HFFc6 (cell line): ENCODE results near the gene GPD1. TPM values are rescaled to one million over a fixed set of nuclear protein-coding genes. Genes with fewer than 3 reads are reported as not detected.

ENCODE experiments used
- DNase-seq: peaks from one replicate; pipeline ENCODE4 v3.0.0-alpha.2; 2018
- H3K27ac Mint-ChIP-seq: 2 replicates; pipeline ENCODE4 v1.8.0; 2020; ENCODE audit warnings: mild to moderate bottlenecking, mixed read lengths
- H3K27me3 Mint-ChIP-seq: 2 replicates; pipeline ENCODE4 v1.8.0; 2021; ENCODE audit warnings: mild to moderate bottlenecking, moderate library complexity, mixed read lengths; ENCODE audit not compliant: insufficient read depth
- H3K36me3 Mint-ChIP-seq: 2 replicates; pipeline ENCODE4 v1.8.0; 2021; ENCODE audit warnings: low read depth, mixed read lengths
- H3K4me1 Mint-ChIP-seq: 2 replicates; pipeline ENCODE4 v1.8.0; 2020; ENCODE audit warnings: low read depth, mixed read lengths
- H3K4me3 Mint-ChIP-seq: 2 replicates; pipeline ENCODE4 v1.8.0; 2020; ENCODE audit warnings: mild to moderate bottlenecking, moderate library complexity, mixed read lengths
- H3K9me3 Mint-ChIP-seq: 2 replicates; pipeline ENCODE4 v1.8.0; 2020; ENCODE audit warnings: mild to moderate bottlenecking, mixed read lengths
- total RNA-seq, 6 experiments: library from RNA; stranded (reverse); fragmentation: NEBNext Ultra II Directional; extraction: Animal tissue kit (Norgen Biotek cat#: 25700); gene quantifications; 2 replicates in 1 of 6; 3 replicates in 5 of 6; pipeline ENCODE4 v1.2.3, GENCODE V29; 2021
- TF ChIP-seq, protein P1 (sequence below): fragments of 200-600 bp; sonication (generic); IDR thresholded peaks from 2 replicates; pipeline ENCODE4 v1.5.0; 2021; ENCODE audit warnings: antibody characterized with exemption, mild to moderate bottlenecking

GPD1 gene
- total RNA-seq, 6 experiments from 2014 or later, result 0.20 TPM; not detected in 5

DNA sequence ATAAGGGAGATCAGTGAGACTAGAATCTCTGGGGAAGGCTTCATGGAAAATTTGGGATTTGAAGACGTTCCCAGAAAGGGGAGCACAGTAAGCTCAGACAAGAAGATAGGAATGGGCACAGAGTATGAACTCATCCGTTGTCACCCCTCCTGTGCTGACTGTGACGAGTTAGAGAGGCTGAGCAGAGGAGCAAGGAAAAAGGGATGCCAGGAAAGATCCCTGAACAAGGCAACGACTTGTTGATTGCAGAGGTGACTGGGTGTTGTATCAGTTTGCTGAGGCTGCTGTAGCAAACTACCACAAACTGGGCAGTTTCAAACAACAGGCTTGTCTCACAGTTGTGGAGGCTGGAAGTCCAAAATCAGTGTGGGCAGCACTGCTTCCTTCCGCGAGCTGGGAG is 5.9 kb upstream of the GPD1 start:
- Mint-ChIP-seq H3K4me3 (no peak overlapping the region), H3K27me3 (no peaks in the 10 kb centered on the region; the same call in 1 of the 2 replicates), H3K36me3 (peaks cover 36% of the 10 kb centered on the region), H3K4me1 (peaks cover 34% of the 10 kb centered on the region), H3K27ac (no peak overlapping the region), H3K9me3 (no peaks in the 10 kb centered on the region)
- DNase-seq, result no peak
- TF ChIP-seq, protein P1, sequence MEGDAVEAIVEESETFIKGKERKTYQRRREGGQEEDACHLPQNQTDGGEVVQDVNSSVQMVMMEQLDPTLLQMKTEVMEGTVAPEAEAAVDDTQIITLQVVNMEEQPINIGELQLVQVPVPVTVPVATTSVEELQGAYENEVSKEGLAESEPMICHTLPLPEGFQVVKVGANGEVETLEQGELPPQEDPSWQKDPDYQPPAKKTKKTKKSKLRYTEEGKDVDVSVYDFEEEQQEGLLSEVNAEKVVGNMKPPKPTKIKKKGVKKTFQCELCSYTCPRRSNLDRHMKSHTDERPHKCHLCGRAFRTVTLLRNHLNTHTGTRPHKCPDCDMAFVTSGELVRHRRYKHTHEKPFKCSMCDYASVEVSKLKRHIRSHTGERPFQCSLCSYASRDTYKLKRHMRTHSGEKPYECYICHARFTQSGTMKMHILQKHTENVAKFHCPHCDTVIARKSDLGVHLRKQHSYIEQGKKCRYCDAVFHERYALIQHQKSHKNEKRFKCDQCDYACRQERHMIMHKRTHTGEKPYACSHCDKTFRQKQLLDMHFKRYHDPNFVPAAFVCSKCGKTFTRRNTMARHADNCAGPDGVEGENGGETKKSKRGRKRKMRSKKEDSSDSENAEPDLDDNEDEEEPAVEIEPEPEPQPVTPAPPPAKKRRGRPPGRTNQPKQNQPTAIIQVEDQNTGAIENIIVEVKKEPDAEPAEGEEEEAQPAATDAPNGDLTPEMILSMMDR, result no peak

DNA sequence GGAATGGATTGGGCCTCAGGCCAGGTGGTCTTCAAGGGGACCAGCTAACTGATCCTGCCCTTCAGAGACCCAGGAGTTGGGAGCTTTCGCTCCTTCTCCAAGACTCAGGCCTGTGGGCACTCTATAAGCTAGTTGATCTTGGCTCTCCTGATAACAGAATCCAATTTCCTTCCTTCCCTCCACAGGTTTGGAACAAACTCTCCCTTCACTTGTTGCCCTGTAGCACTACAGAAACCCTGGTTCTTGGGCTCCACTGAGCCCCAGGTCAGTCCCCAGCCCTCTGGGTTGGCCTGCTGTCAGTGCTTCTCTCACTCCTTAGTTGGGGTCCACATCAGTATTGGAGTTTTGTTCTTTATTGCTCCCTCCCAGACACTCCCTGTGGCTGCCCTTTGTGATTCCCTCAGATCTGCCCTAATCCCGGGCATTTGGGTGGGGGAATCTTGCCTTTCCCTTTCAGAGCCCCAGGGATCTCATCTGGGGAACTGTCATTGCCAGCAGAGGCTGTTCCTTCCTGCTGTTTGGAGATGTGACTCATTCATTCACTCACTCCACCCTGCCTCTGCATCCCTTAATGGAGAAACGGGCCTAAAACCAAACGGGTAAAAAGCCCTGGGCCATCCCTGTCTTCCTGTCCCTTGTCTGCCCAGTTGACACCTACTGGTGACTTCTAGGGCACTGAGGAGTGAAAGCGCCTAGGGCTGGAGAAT is 4.4 kb upstream of the GPD1 start:
- no peak overlapping the region for H3K4me3 Mint-ChIP-seq
- peaks cover 36% of the 10 kb centered on the region for H3K36me3 Mint-ChIP-seq
- no peaks in the 10 kb centered on the region for H3K9me3 Mint-ChIP-seq
- DNase-seq, result peak; percentile 43
- TF ChIP-seq, protein P1, result no peak
- peak overlapping the region; percentile 71 for H3K27ac Mint-ChIP-seq
- H3K4me1 Mint-ChIP-seq, result peaks cover 34% of the 10 kb centered on the region
- H3K27me3 Mint-ChIP-seq, result no peaks in the 10 kb centered on the region; the same call in 1 of the 2 replicates

DNA sequence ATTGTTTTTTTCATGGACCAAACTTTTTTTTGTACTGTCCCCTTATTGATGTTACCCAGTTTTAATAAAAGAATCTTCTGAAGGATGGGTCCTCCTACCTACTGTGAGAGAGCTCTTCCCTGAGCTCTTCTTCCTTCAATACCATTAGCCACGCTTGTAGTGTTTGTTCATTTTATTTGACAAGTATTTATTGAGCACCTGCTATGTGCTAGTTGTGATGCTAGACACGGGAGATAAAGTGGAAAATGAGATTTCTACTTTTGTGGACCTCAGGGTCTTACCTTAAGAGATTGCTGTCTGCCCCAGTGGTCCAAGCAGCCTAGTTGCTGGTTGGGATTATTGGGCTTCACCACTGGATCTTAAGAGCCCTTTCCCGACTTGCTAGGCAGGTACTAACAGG is 3.2 kb upstream of the GPD1 start:
- TF ChIP-seq, protein P1, result no peak
- Mint-ChIP-seq H3K4me1 (peaks cover 34% of the 10 kb centered on the region), H3K9me3 (no peaks in the 10 kb centered on the region), H3K4me3 (no peak overlapping the region), H3K36me3 (peaks cover 28% of the 10 kb centered on the region), H3K27me3 (peaks cover under 1% of the 10 kb centered on the region), H3K27ac (peak overlapping the region; percentile 16; the same call in 1 of the 2 replicates)
- DNase-seq, result no peak

DNA sequence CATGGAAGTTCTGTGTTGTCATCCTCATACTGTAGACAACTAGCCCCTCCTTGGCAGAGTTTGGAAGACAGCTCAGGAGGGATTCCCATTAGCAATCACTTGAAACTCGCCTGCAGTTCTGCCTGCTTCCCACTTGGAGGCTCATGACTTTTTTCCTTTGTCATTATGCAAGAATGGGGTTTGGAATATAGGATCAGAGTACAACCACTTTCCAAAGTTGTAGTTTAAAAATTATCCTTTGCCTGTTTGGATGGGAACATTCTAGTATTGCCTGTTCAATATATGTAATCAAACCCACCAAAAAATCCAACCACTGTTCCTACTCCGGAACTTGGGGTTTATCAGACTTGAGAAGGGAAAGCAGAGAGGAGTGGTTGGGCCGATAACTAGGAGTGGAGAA is 2.1 kb upstream of the GPD1 start:
- H3K36me3 Mint-ChIP-seq, result peaks cover 18% of the 10 kb centered on the region
- H3K27me3 Mint-ChIP-seq, result peaks cover 9% of the 10 kb centered on the region
- H3K27ac Mint-ChIP-seq, result peak overlapping the region; percentile 53
- H3K4me3 Mint-ChIP-seq, result no peak overlapping the region
- TF ChIP-seq, protein P1, result peak; percentile 73
- H3K9me3 Mint-ChIP-seq, result no peaks in the 10 kb centered on the region
- peak; percentile 51 for DNase-seq
- peaks cover 34% of the 10 kb centered on the region for H3K4me1 Mint-ChIP-seq

DNA sequence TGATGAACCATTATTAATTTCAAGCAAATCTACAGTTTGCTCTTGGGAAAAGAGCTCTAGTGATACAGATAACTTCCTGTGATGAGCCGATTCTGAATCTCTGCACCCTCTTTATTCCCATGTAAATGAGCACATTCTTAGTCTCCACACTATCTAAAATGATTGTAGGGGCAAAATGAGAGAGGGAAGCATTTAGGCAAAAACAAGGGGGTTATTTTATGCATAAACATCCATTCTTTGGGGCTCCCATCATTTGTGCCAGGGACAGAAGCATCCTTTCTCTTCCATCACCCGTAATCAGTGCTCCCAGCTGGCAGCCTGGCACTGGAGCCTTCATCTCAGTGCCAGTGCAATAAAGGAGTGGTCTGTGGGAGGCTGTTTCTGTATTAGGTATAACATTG is 1.7 kb upstream of the GPD1 start:
- Mint-ChIP-seq H3K27ac (no peak overlapping the region), H3K27me3 (peaks cover 9% of the 10 kb centered on the region), H3K36me3 (peaks cover 14% of the 10 kb centered on the region)

More for the DNA sequence above, 1.7 kb upstream of the GPD1 start:
- Mint-ChIP-seq H3K9me3 (no peaks in the 10 kb centered on the region), H3K4me1 (peaks cover 34% of the 10 kb centered on the region), H3K4me3 (no peak overlapping the region)
- no peak for DNase-seq
- TF ChIP-seq, protein P1, result no peak
